HepG2 (cell line): ENCODE data around the gene EPO. TPM values are rescaled to one million over a fixed set of nuclear protein-coding genes. Genes with fewer than 3 reads are reported as not detected.

ENCODE experiments used
- ATF7 ChIP-seq, 2 experiments: fragments of 450-650 bp in 1 of 2; sonication (generic) in 1 of 2; formaldehyde crosslinking in 1 of 2; IDR thresholded peaks; 2 replicates each; pipeline versions ENCODE4 v1.4.0 to v1.6.1; 2016 to 2020; ENCODE audit warnings: antibody characterized with exemption in 1 of 2, mild to moderate bottlenecking in 1 of 2, missing genetic modification reagents in 1 of 2
- ATF7-NPFF ChIP-seq: sonication (generic); formaldehyde crosslinking; IDR thresholded peaks from 2 replicates; pipeline ENCODE4 v1.8.1; 2023; ENCODE audit warnings: mild to moderate bottlenecking, low read depth, missing genetic modification reagents, moderate library complexity
- BRD4 ChIP-seq: sonication (generic); formaldehyde crosslinking; IDR thresholded peaks from 2 replicates; pipeline ENCODE4 v1.4.0; 2020; ENCODE audit warnings: missing genetic modification reagents
- CHD4 ChIP-seq: fragments of 200-600 bp; sonication (generic); IDR thresholded peaks from 2 replicates; pipeline ENCODE4 v1.7.0; 2017; ENCODE audit warnings: mild to moderate bottlenecking, low read length, borderline replicate concordance
- CREB1 ChIP-seq, 2 experiments: fragments of 450-650 bp in 1 of 2; IDR thresholded peaks; 2 replicates each; pipeline ENCODE4 v1.6.1; 2016 to 2017; ENCODE audit warnings: control low read depth in 1 of 2, mild to moderate bottlenecking in 1 of 2, missing compliant biosample characterization in 1 of 2, missing genetic modification characterization in 1 of 2
- DNMT3B ChIP-seq: conservative IDR thresholded peaks from 2 replicates; pipeline ENCODE4 v1.6.1; 2016; ENCODE audit warnings: missing biosample characterization, control low read depth
- HIC2 ChIP-seq: sonication (generic); formaldehyde crosslinking; IDR thresholded peaks from 2 replicates; pipeline ENCODE4 v1.9.0; 2022; ENCODE audit warnings: low read depth, missing genetic modification reagents
- KMT2B ChIP-seq: IDR thresholded peaks from 2 replicates; pipeline ENCODE4 v1.6.1; 2016; ENCODE audit warnings: missing genetic modification reagents, missing compliant biosample characterization
- MTA3 ChIP-seq: sonication (generic); formaldehyde crosslinking; IDR thresholded peaks from 2 replicates; pipeline ENCODE4 v1.4.0; 2020; ENCODE audit warnings: missing genetic modification reagents
- NR1H2 ChIP-seq: sonication (generic); formaldehyde crosslinking; IDR thresholded peaks from 2 replicates; pipeline ENCODE4 v1.8.1; 2022; ENCODE audit warnings: low read depth, missing genetic modification reagents, borderline replicate concordance
- RARA ChIP-seq: IDR thresholded peaks from 2 replicates; pipeline ENCODE4 v1.6.1; 2016; ENCODE audit warnings: missing genetic modification reagents, missing compliant biosample characterization
- REPIN1 ChIP-seq: sonication (generic); formaldehyde crosslinking; IDR thresholded peaks from 2 replicates; pipeline ENCODE4 v1.8.0; 2022; ENCODE audit warnings: missing genetic modification reagents, low read depth, mild to moderate bottlenecking, borderline replicate concordance
- RORA ChIP-seq: sonication (generic); formaldehyde crosslinking; IDR thresholded peaks from 2 replicates; pipeline ENCODE4 v1.5.0; 2020; ENCODE audit warnings: mild to moderate bottlenecking, missing genetic modification reagents, moderate library complexity
- U2AF1 ChIP-seq: fragments of 200-400 bp; formaldehyde crosslinking; optimal IDR thresholded peaks from 2 replicates; pipeline ENCODE3; 2017; ENCODE audit warnings: mild to moderate bottlenecking, low read depth, low read length
- ZBTB14 ChIP-seq: sonication (generic); formaldehyde crosslinking; IDR thresholded peaks from 2 replicates; pipeline ENCODE4 v1.4.0; 2020; ENCODE audit warnings: missing genetic modification reagents
- ZFP62 ChIP-seq: sonication (generic); formaldehyde crosslinking; IDR thresholded peaks from 2 replicates; pipeline ENCODE4 v1.4.0; 2020; ENCODE audit warnings: missing genetic modification reagents
- ZMYM2 ChIP-seq: sonication (generic); formaldehyde crosslinking; IDR thresholded peaks from 2 replicates; pipeline ENCODE4 v1.8.0; 2022; ENCODE audit warnings: mild to moderate bottlenecking, missing genetic modification reagents
- ZNF24 ChIP-seq: fragments of 450-650 bp; IDR thresholded peaks from 2 replicates; pipeline ENCODE4 v1.6.1; 2017; ENCODE audit warnings: antibody characterized with exemption, mild to moderate bottlenecking
- ZNF556 ChIP-seq: sonication (generic); formaldehyde crosslinking; IDR thresholded peaks from 2 replicates; pipeline ENCODE4 v1.4.0; 2020; ENCODE audit warnings: mild to moderate bottlenecking, missing genetic modification reagents, borderline replicate concordance
- ZNF891 ChIP-seq: sonication (generic); formaldehyde crosslinking; IDR thresholded peaks from 2 replicates; pipeline ENCODE4 v1.5.0; 2020; ENCODE audit warnings: mild to moderate bottlenecking, missing genetic modification reagents
- polyA plus RNA-seq, 8 experiments: library from polyadenylated mRNA; depleted of rRNA in 3 of 8; stranded (reverse) in 7 of 8; unstranded in 1 of 8; fragments of >200 nt; fragmentation: Illumina TruSeq in 4 of 8; extraction: Trizol in 4 of 8; gene quantifications; 2 replicates each; pipeline versions ENCODE4 v1.2.1 to v1.2.3, GENCODE V29; 2011 to 2016; ENCODE audit warnings: low read depth in 4 of 8, missing spikeins in 1 of 8, mixed read lengths in 1 of 8; ENCODE audit not compliant: insufficient read depth in 1 of 8
- total RNA-seq, 5 experiments: library from RNA; depleted of rRNA; stranded (reverse); fragments of >200 nt; fragmentation: Illumina TruSeq; extraction: Trizol; gene quantifications; 2 replicates each; pipeline ENCODE4 v1.2.3, GENCODE V29; 2016; ENCODE audit warnings: low read depth in 1 of 5
- TF ChIP-seq, protein P1 (sequence below): sonication (generic); formaldehyde crosslinking; IDR thresholded peaks from 2 replicates; pipeline ENCODE4 v1.4.0; 2020; ENCODE audit warnings: missing genetic modification reagents
- TF ChIP-seq, protein P2 (sequence below): sonication (generic); formaldehyde crosslinking; IDR thresholded peaks from 2 replicates; pipeline ENCODE4 v1.8.0; 2022; ENCODE audit warnings: mild to moderate bottlenecking, missing genetic modification reagents, moderate library complexity
- TF ChIP-seq, protein P3 (sequence below): sonication (generic); formaldehyde crosslinking; IDR thresholded peaks from 2 replicates; pipeline ENCODE4 v1.8.1; 2023; ENCODE audit warnings: missing genetic modification reagents, mild to moderate bottlenecking, borderline replicate concordance

Gene EPO
- total and polyA plus RNA-seq, 2 of the 13 experiments (the other 11 are each of a cell fraction or from before 2014, with no cell fraction given), result 10.3 to 25.7 TPM

- TF ChIP-seq KMT2B (CRISPR knock-in tag) (peak; percentile 22; the same call in 1 of the 2 replicates), DNMT3B (CRISPR knock-in tag) (no peak), NR1H2 (CRISPR knock-in tag) (no peak), MTA3 (no peak), ZNF556 (CRISPR knock-in tag) (no peak), CREB1 (IDR thresholded peaks at IDR 0.05) (no peak), CREB1 (CRISPR knock-in tag; IDR thresholded peaks at IDR 0.05) (no peak), RORA (CRISPR knock-in tag) (no peak), ZNF891 (no peak), ZBTB14 (CRISPR knock-in tag) (no peak), ATF7-NPFF (CRISPR knock-in tag) (0 out of 2 replicates have a peak, but pooled peaks have one; percentile 31), RARA (CRISPR knock-in tag) (peak; percentile 60), ZNF24 (no peak), BRD4 (0 out of 2 replicates have a peak, but pooled peaks have one; percentile 34), ZFP62 (CRISPR knock-in tag) (no peak), CHD4 (no peak), ATF7 (IDR thresholded peaks at IDR 0.05) (no peak), ATF7 (CRISPR knock-in tag; IDR thresholded peaks at IDR 0.05) (no peak), ZMYM2 (CRISPR knock-in tag) (no peak), REPIN1 (CRISPR knock-in tag) (peak; percentile 67; the same call in 1 of the 2 replicates), U2AF1 (no peak), HIC2 (no peak)
- TF ChIP-seq, protein P1, sequence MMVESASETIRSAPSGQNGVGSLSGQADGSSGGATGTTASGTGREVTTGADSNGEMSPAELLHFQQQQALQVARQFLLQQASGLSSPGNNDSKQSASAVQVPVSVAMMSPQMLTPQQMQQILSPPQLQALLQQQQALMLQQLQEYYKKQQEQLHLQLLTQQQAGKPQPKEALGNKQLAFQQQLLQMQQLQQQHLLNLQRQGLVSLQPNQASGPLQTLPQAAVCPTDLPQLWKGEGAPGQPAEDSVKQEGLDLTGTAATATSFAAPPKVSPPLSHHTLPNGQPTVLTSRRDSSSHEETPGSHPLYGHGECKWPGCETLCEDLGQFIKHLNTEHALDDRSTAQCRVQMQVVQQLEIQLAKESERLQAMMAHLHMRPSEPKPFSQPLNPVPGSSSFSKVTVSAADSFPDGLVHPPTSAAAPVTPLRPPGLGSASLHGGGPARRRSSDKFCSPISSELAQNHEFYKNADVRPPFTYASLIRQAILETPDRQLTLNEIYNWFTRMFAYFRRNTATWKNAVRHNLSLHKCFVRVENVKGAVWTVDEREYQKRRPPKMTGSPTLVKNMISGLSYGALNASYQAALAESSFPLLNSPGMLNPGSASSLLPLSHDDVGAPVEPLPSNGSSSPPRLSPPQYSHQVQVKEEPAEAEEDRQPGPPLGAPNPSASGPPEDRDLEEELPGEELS (CRISPR knock-in tag), result no peak
- TF ChIP-seq, protein P2, sequence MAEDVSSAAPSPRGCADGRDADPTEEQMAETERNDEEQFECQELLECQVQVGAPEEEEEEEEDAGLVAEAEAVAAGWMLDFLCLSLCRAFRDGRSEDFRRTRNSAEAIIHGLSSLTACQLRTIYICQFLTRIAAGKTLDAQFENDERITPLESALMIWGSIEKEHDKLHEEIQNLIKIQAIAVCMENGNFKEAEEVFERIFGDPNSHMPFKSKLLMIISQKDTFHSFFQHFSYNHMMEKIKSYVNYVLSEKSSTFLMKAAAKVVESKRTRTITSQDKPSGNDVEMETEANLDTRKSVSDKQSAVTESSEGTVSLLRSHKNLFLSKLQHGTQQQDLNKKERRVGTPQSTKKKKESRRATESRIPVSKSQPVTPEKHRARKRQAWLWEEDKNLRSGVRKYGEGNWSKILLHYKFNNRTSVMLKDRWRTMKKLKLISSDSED (CRISPR knock-in tag), result no peak
- TF ChIP-seq, protein P3, sequence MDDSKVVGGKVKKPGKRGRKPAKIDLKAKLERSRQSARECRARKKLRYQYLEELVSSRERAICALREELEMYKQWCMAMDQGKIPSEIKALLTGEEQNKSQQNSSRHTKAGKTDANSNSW (CRISPR knock-in tag), result no peak
These were observed 13.5 kb upstream of the EPO start (continued) for GRCh38 chr7:100706672-100707311.
